Endodermal cell (in vitro differentiated cells): ENCODE results near the gene PLCB4. TPM values are rescaled to one million over a fixed set of nuclear protein-coding genes. Genes with fewer than 3 reads are reported as not detected.
A peak's percentile ranks its signal among the peaks of the same experiment; 100 is the strongest.

Source experiments
- DNase-seq: peaks from one replicate; pipeline ENCODE4 v3.0.0-alpha.2; 2017
- H3K27ac ChIP-seq: 2 replicates; pipeline ENCODE4 v1.5.1; 2013; ENCODE audit warnings: mild to moderate bottlenecking, low read depth, low read length, moderate library complexity
- H3K27me3 ChIP-seq: 2 replicates; pipeline ENCODE4 v1.6.1; 2013; ENCODE audit warnings: mild to moderate bottlenecking, low read length, moderate library complexity; ENCODE audit not compliant: insufficient read depth, control insufficient read depth, poor library complexity, severe bottlenecking
- H3K36me3 ChIP-seq: 2 replicates; pipeline ENCODE4 v1.7.0; 2013; ENCODE audit warnings: mild to moderate bottlenecking, low read length, moderate library complexity; ENCODE audit not compliant: control insufficient read depth, insufficient read depth
- H3K4me1 ChIP-seq: one replicate; pipeline ENCODE4 v1.7.0; 2013; ENCODE audit warnings: low read length; ENCODE audit not compliant: control insufficient read depth, insufficient read depth
- H3K4me3 ChIP-seq: 2 replicates; pipeline ENCODE4 v1.5.1; 2013; ENCODE audit warnings: mild to moderate bottlenecking, low read length, moderate library complexity
- H3K9ac ChIP-seq: 2 replicates; pipeline ENCODE4 v1.6.1; 2013; ENCODE audit warnings: mild to moderate bottlenecking, low read length, moderate library complexity; ENCODE audit not compliant: poor library complexity, severe bottlenecking; ENCODE audit errors: extremely low read depth
- H3K9me3 ChIP-seq: 2 replicates; pipeline ENCODE4 v1.6.1; 2013; ENCODE audit warnings: mild to moderate bottlenecking, low read length, moderate library complexity; ENCODE audit not compliant: control insufficient read depth
- H3K27ac Mint-ChIP-seq: 2 replicates; pipeline ENCODE4 v1.8.0; 2020; ENCODE audit warnings: mixed read lengths
- H3K27me3 Mint-ChIP-seq: 2 replicates; pipeline ENCODE4 v1.8.0; 2021; ENCODE audit warnings: mild to moderate bottlenecking, mixed read lengths; ENCODE audit not compliant: insufficient read depth
- H3K36me3 Mint-ChIP-seq: 2 replicates; pipeline ENCODE4 v1.8.0; 2020; ENCODE audit warnings: low read depth, mixed read lengths
- H3K4me1 Mint-ChIP-seq: 2 replicates; pipeline ENCODE4 v1.8.0; 2020; ENCODE audit warnings: mixed read lengths
- H3K4me3 Mint-ChIP-seq: 2 replicates; pipeline ENCODE4 v1.8.0; 2020; ENCODE audit warnings: mild to moderate bottlenecking, moderate library complexity, mixed read lengths
- H3K9me3 Mint-ChIP-seq: 2 replicates; pipeline ENCODE4 v1.8.0; 2020; ENCODE audit warnings: mild to moderate bottlenecking, mixed read lengths
- WGBS, 2 experiments: methylation state at CpG; one replicate each; pipeline versions ENCODE4 v1.1.5 to v1.1.7; 2013; ENCODE audit warnings: missing lambda C conversion rate in 2 of 2, mixed read lengths in 1 of 2; ENCODE audit not compliant: insufficient coverage in 1 of 2, insufficient read length in 1 of 2; 5-methylcytosine and 5-hydroxymethylcytosine counted together
- total RNA-seq, 2 donors: library from RNA; stranded (reverse); fragmentation: NEBNext Ultra II Directional in 1 of 2; extraction: Animal tissue kit (Norgen Biotek cat#: 25700) in 1 of 2; gene quantifications; 2 replicates in 1 of 2; 3 replicates in 1 of 2; pipeline ENCODE4 v1.2.1, GENCODE V29; 2021
- TF ChIP-seq, protein P1 (sequence below): fragments of 200-600 bp; sonication (generic); conservative IDR thresholded peaks from 2 replicates; pipeline ENCODE4 v1.5.0; 2021; ENCODE audit warnings: antibody characterized with exemption, mild to moderate bottlenecking

PLCB4 gene
- total RNA-seq, 2 donors from 2014 or later: 14.4 to 14.6 TPM

DNA sequence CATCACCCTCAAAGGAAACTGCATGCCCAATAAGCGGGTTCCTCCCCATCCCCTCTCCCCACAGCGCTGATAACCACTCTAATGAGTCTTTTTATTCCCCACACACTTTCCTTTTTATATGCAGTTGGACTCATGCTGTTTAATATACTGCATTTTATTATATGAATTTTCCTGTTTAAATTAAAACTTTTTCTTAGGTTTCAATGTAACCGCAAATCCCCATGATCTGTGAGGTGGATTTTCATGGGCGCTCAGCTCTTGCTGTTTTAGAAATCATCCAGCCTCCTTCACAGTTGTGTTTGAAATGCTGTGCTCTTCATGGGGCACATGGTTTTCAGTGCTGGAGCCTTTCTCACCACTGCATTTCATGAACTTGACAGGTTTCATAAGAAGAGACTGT, 280.4 kb downstream of the PLCB4 start:
- no peaks in the 10 kb centered on the region for H3K4me1 ChIP-seq

GRCh38 chr20:9352739-9353138, 283.9 kb downstream of the PLCB4 start:
- no peak for DNase-seq
- H3K27ac ChIP-seq: no peak overlapping the region
- no peaks in the 10 kb centered on the region for H3K27me3 ChIP-seq
- no peaks in the 10 kb centered on the region for H3K9me3 ChIP-seq
- H3K9ac ChIP-seq: no peak overlapping the region
- no peaks in the 10 kb centered on the region for H3K4me1 ChIP-seq
- no peaks in the 10 kb centered on the region for H3K9me3 Mint-ChIP-seq
- no peak overlapping the region for H3K4me3 Mint-ChIP-seq
- no peaks in the 10 kb centered on the region for H3K4me1 Mint-ChIP-seq
- H3K36me3 Mint-ChIP-seq: no peaks in the 10 kb centered on the region
- H3K36me3 ChIP-seq: no peaks in the 10 kb centered on the region
- TF ChIP-seq, protein P1, sequence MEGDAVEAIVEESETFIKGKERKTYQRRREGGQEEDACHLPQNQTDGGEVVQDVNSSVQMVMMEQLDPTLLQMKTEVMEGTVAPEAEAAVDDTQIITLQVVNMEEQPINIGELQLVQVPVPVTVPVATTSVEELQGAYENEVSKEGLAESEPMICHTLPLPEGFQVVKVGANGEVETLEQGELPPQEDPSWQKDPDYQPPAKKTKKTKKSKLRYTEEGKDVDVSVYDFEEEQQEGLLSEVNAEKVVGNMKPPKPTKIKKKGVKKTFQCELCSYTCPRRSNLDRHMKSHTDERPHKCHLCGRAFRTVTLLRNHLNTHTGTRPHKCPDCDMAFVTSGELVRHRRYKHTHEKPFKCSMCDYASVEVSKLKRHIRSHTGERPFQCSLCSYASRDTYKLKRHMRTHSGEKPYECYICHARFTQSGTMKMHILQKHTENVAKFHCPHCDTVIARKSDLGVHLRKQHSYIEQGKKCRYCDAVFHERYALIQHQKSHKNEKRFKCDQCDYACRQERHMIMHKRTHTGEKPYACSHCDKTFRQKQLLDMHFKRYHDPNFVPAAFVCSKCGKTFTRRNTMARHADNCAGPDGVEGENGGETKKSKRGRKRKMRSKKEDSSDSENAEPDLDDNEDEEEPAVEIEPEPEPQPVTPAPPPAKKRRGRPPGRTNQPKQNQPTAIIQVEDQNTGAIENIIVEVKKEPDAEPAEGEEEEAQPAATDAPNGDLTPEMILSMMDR: no peak
- no peak overlapping the region for H3K4me3 ChIP-seq
- no peak overlapping the region for H3K27ac Mint-ChIP-seq
- no peaks in the 10 kb centered on the region for H3K27me3 Mint-ChIP-seq

More for the DNA sequence above, 280.4 kb downstream of the PLCB4 start:
- no peaks in the 10 kb centered on the region for H3K36me3 Mint-ChIP-seq
- H3K4me1 Mint-ChIP-seq: no peaks in the 10 kb centered on the region
- TF ChIP-seq, protein P1: no peak
- no peaks in the 10 kb centered on the region for H3K27me3 Mint-ChIP-seq
- no peak overlapping the region for H3K9ac ChIP-seq
- H3K4me3 Mint-ChIP-seq: no peak overlapping the region
- H3K27me3 ChIP-seq: no peaks in the 10 kb centered on the region
- no peak for DNase-seq
- 99 to 100% methylated on average over 2 to 4 of the region's 4 CpGs for WGBS, 2 experiments
- H3K4me3 ChIP-seq: no peak overlapping the region
- H3K9me3 Mint-ChIP-seq: no peaks in the 10 kb centered on the region
- no peaks in the 10 kb centered on the region for H3K9me3 ChIP-seq
- H3K36me3 ChIP-seq: no peaks in the 10 kb centered on the region
- H3K27ac ChIP-seq: no peak overlapping the region
- no peak overlapping the region for H3K27ac Mint-ChIP-seq

- no peak for DNase-seq
- H3K4me1 ChIP-seq: no peaks in the 10 kb centered on the region
- Mint-ChIP-seq H3K9me3 (no peaks in the 10 kb centered on the region), H3K4me3 (no peak overlapping the region), H3K4me1 (no peaks in the 10 kb centered on the region), H3K36me3 (no peaks in the 10 kb centered on the region), H3K27ac (no peak overlapping the region), H3K27me3 (no peaks in the 10 kb centered on the region)
- H3K27ac ChIP-seq: no peak overlapping the region
- no peaks in the 10 kb centered on the region for H3K9me3 ChIP-seq
- WGBS, 2 experiments: 91 to 100% methylated on average over 1 to 2 of the region's 2 CpGs
- no peaks in the 10 kb centered on the region for H3K36me3 ChIP-seq
- H3K9ac ChIP-seq: no peak overlapping the region
- no peaks in the 10 kb centered on the region for H3K27me3 ChIP-seq
- H3K4me3 ChIP-seq: no peak overlapping the region
- TF ChIP-seq, protein P1: peak; percentile 11
These were observed 284.5 kb downstream of the PLCB4 start for GRCh38 chr20:9353180-9353915.
